NCI-H1417 (cell line): ENCODE data around the gene VWA5B2.

Source experiments
- DNase-seq, 3 experiments: peaks; one replicate each; lab custom pipeline; 2025; lab: John Stamatoyannopoulos, UW

Gene VWA5B2

DNA sequence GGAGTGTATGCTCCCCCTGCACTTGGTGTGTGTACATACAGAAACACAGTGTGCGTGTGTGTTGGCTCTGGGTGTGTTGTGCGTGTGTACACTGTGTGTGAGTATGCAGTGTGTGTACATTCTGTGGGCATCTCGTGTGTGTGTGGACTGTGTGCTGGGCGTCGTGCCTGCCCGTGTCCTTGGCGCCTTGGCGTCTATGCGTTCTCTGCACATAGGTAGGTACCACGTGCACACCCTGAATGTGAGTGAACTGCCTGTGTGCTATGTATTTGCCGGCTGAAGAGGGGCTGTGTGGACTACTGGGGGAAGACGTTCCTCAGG is 46.0 kb downstream of the VWA5B2 start:
- DNase-seq, result peak in 1 of 3 experiments; percentile 50

DNA sequence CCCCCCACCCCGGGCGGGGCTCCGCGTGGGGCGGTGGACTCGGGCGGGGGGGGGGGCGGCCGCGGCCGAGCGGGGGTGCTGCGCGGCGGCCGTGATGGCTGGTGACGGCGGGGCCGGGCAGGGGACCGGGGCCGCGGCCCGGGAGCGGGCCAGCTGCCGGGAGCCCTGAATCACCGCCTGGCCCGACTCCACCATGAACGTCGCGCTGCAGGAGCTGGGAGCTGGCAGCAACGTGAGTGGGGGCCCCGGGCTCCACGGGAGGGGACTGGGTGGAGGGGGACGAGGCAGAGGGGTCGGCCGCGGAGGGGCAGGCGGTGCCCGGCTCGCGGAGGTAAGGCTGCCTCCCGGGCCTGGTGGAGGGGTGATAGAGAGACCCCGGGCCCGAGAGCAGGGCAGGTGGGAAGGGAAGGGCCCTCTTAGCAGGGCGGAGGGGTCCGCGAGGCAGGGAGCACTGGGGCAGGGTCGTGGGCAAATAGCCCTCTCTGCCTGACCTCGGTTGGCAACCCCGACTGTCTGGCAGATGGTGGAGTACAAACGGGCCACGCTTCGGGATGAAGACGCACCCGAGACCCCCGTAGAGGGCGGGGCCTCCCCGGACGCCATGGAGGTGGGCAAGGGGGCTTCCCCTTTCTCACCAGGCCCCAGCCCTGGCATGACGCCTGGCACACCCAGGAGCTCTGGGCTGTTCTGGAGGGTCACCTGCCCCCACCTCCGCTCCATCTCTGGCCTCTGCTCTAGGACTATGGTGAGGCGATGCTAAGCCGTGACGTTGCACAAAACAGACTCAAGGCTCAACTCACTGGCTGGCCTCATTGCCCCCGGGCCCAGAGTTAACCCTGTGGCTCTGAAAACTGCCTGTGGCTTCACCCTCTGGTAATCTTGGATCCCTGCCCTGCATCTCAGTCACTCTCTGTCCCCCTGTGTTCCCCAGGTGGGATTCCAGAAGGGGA is 46.9 kb downstream of the VWA5B2 start, which contains the start of gene ECE2:
Gene ECE2, plus strand, starts transcription at position 62 of the 950 bp plus-strand sequence. Its CDS starts 132 bp downstream, at position 194.
- peak in 1 of 3 experiments; percentile 50 for DNase-seq

GRCh38 chr3:184277366-184277765 is 48.0 kb downstream of the VWA5B2 start:
- DNase-seq, result no peak

DNA sequence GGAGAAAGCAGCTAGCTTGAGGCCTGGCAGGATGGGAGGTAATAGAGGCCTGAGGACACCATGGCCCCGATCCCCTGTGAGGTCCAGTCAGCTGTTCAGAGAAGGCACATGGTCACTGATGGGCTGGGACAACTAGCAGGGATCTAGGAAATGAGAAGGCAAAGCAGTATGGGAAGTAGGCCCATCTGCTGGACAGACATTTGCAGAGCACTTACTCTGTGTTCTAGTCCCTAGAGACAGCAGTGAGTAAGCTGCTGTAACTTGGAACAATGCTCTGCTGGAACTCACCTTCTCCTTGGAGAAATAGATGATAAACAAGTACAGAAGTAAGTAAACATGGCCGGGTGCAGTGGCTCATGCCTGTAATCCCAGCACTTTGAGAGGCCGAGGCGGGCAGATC is 53.6 kb downstream of the VWA5B2 start:
- DNase-seq, result no peak

GRCh38 chr3:184283681-184284080 is 54.3 kb downstream of the VWA5B2 start:
- DNase-seq, result no peak

DNA sequence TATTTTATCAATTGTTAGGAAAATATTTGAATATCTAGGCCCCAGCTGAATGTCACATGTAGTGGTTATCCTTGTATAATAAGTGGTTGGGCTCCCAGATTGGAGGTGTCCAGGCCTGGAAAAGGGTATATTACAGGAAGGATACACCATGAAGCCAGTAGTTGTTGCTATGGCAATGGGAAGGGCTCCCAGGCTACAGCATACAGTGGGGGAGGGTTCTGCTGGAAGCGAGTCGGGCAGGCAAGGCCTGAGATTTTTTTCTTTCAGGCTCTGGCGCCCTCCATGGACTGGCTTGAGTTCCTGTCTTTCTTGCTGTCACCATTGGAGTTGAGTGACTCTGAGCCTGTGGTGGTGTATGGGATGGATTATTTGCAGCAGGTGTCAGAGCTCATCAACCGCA is 55.3 kb downstream of the VWA5B2 start:
- DNase-seq, result peak; percentile 53 to 95 (median 86)

- DNase-seq, result peak; percentile 57 to 80 (median 61)
Measured at GRCh38 chr3:184289426-184289938, 60.1 kb downstream of the VWA5B2 start.

DNA sequence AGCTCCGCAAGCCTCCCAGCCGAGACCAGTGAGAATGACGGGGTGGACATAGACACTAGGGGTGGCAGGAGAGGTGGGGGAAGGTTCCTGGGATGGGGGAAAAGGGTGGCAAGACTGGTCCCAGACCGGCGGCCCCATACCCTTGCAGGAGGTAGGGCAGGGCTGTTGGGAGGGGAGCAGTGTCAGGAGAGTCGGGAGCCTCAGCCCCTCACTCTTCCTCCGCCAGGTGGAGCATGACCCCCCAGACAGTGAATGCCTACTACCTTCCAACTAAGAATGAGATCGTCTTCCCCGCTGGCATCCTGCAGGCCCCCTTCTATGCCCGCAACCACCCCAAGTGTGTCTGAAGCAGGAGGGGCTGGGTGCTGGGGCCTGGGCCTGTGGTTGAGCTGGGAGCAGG is 60.9 kb downstream of the VWA5B2 start:
- DNase-seq, result no peak

DNA sequence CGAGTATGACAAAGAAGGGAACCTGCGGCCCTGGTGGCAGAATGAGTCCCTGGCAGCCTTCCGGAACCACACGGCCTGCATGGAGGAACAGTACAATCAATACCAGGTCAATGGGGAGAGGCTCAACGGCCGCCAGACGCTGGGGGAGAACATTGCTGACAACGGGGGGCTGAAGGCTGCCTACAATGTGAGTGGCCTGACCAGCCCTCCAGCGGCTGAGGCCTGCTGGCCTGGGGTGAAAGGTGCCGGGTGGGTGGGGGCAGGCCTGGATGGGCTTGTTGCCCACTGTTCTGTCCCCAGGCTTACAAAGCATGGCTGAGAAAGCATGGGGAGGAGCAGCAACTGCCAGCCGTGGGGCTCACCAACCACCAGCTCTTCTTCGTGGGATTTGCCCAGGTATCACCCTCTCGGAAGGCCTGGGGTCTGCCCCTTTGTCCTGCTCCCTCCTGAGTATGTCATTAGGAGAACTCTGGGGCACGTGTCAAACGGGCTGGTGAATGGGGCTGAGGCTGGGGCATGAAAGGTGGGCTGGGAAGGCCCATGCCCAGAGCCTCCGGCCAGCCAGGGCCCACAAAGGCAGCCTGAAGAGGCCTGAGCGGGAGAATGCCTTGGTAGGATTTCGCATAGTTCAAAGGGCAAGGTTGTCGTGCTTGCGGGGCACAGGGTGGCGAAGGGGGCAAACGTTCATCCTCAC is 61.8 kb downstream of the VWA5B2 start:
- DNase-seq, result no peak
